Panc1 (cell line): ENCODE results near the gene NOS2. TPM values are rescaled to one million over a fixed set of nuclear protein-coding genes. Genes with fewer than 3 reads are reported as not detected.

Experiments used
- ATAC-seq: fragments of 200-7000 bp; cut with Tn5 transposase; 2 replicates; pipeline ENCODE4 v1.9.1; 2020; ENCODE audit warnings: mild to moderate bottlenecking, moderate library complexity
- BruUV-seq: library from RNA; stranded (reverse); fragments of 400-500 nt; replicated peaks from 2 replicates; lab custom pipeline; 2021; lab: Mats Ljungman, UMichigan
- CTCF ChIA-PET: fragments of 300-600 bp; sonication (Branson Sonifier 250); formaldehyde crosslinking; loops from one replicate; lab custom pipeline; 2022; ENCODE audit warnings: antibody characterized with exemption; lab: Charles Lee
- POLR2A ChIA-PET: fragments of 300-600 bp; sonication (Branson Sonifier 250); formaldehyde crosslinking; loops from one replicate; lab custom pipeline; 2022; ENCODE audit warnings: antibody characterized with exemption; lab: Charles Lee
- DNase-seq: peaks from one replicate; pipeline ENCODE4 v3.0.0-alpha.2; 2010; ENCODE audit warnings: low read depth, low spot score
- H3K27ac ChIP-seq: 2 replicates; pipeline ENCODE4 v1.5.1; 2011; ENCODE audit warnings: mild to moderate bottlenecking, low read length, inconsistent platforms
- H3K27me3 ChIP-seq: fragments of 200-500 bp; sonication (Bioruptor generic); 2 replicates; pipeline ENCODE4 v1.6.0; 2014; ENCODE audit warnings: low read length, inconsistent platforms; ENCODE audit not compliant: control insufficient read depth, insufficient read depth
- H3K36me3 ChIP-seq: fragments of 200-500 bp; sonication (Bioruptor generic); 2 replicates; pipeline ENCODE4 v1.5.1; 2014; ENCODE audit warnings: inconsistent platforms, mild to moderate bottlenecking, low read length, moderate library complexity; ENCODE audit not compliant: control insufficient read depth, insufficient read depth
- H3K4me1 ChIP-seq: 2 replicates; pipeline ENCODE4 v1.5.1; 2011; ENCODE audit warnings: inconsistent platforms, mild to moderate bottlenecking, low read length, moderate library complexity; ENCODE audit not compliant: control insufficient read depth, insufficient read depth
- H3K4me3 ChIP-seq, 2 experiments: 2 replicates each; pipeline ENCODE4 v1.5.1; 2011 to 2012; ENCODE audit warnings: low read depth in 2 of 2, low read length in 2 of 2, mild to moderate bottlenecking in 2 of 2, inconsistent platforms in 1 of 2, moderate library complexity in 1 of 2
- H3K9me3 ChIP-seq: fragments of 200-500 bp; sonication (Bioruptor generic); 2 replicates; pipeline ENCODE4 v1.5.1; 2014; ENCODE audit warnings: low read depth, mild to moderate bottlenecking, inconsistent platforms, low read length, moderate library complexity; ENCODE audit not compliant: control insufficient read depth, insufficient read depth
- CTCF ChIP-seq: fragments of 450-650 bp; IDR thresholded peaks from 2 replicates; pipeline ENCODE4 v1.5.1; 2017; ENCODE audit warnings: mild to moderate bottlenecking
- POLR2AphosphoS5 ChIP-seq: IDR thresholded peaks from 2 replicates; pipeline ENCODE4 v1.6.1; 2012; ENCODE audit warnings: mild to moderate bottlenecking, low read depth, low read length, moderate library complexity
- REST ChIP-seq, 2 experiments: IDR thresholded peaks; 2 replicates each; pipeline ENCODE4 v1.6.1; 2011 to 2012; ENCODE audit warnings: low read depth in 2 of 2, control low read depth in 1 of 2, low read length in 1 of 2, mild to moderate bottlenecking in 1 of 2, moderate library complexity in 1 of 2; ENCODE audit not compliant: insufficient read depth in 1 of 2
- SIN3A ChIP-seq: IDR thresholded peaks from 2 replicates; pipeline ENCODE4 v1.6.1; 2012; ENCODE audit warnings: low read depth, mild to moderate bottlenecking, low read length, moderate library complexity, borderline replicate concordance; ENCODE audit not compliant: insufficient read depth
- TCF7L2 ChIP-seq: IDR thresholded peaks from 2 replicates; pipeline ENCODE4 v1.6.1; 2011; ENCODE audit warnings: mild to moderate bottlenecking, low read depth, low read length, inconsistent platforms
- in situ Hi-C: cut with HindIII; loops from 2 replicates; pipeline ENCODE4 v1.10.0; 2016; ENCODE audit warnings: low sequenced_read_pairs, low pct_unique_long_range_greater_than_20kb
- intact Hi-C: fragments of 100-400 bp; cut with micrococcal nuclease; formaldehyde crosslinking; loops from one replicate; pipeline ENCODE4 v1.10.0; 2022; ENCODE audit not compliant: unreplicated experiment
- total RNA-seq: library from RNA; stranded (reverse); gene quantifications from one replicate; pipeline ENCODE4 v1.2.1, GENCODE V29; 2021; ENCODE audit not compliant: unreplicated experiment

Gene NOS2
- total RNA-seq, 1 experiment from 2014 or later: 0.08 TPM

GRCh38 chr17:27802962-27803680, 2.8 kb upstream of the NOS2 start:
- no peak overlapping the region for H3K4me3 ChIP-seq
- ATAC-seq (no peak), DNase-seq (no peak)
- TF ChIP-seq CTCF (no peak), REST (IDR thresholded peaks at IDR 0.05; ENCODE audit: insufficient read depth in 1 of 2, low read depth in 2 of 2, low read length in 1 of 2) (no peak), TCF7L2 (no peak), SIN3A (no peak), POLR2AphosphoS5 (no peak)
- ChIA-PET CTCF (interaction anchor here (0.6 to 6.9 kb wide), 3 partner anchors 16 to 405 kb away, joined by 3 to 113 read pairs (median 8); no protein-coding TSS in a partner anchor), POLR2A (no interaction called here)
- intact Hi-C loops (no loop called here), in situ Hi-C loops (no loop called here)
- no peaks in the 10 kb centered on the region for H3K36me3 ChIP-seq
- BruUV-seq: no TSS peak
- H3K27ac ChIP-seq: no peak overlapping the region
- H3K27me3 ChIP-seq: peaks cover 5% of the 10 kb centered on the region
- peaks cover 6% of the 10 kb centered on the region for H3K4me1 ChIP-seq
- no peaks in the 10 kb centered on the region for H3K9me3 ChIP-seq

DNA sequence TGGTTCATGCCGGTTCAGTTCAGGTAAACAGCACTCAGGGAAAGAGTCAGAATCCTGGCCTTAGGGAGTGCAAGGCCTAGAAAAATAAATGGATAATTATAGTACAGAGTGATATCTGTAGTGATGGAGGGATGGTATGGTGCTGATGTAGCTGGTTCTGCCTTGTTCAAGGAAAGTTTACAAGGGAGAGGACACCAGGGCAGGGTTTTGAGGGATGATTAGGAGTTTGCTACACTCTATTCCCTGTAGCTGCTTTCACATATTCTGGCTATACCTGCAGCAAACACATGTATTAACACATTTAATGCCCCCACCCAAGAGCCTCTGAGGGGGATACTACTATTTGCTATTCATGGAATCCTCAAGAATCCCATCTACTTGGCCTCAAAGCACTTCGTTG, 1.7 kb upstream of the NOS2 start:
- BruUV-seq: no TSS peak
- intact Hi-C loops: no loop called here
- ChIA-PET CTCF (interaction anchor here (0.8 kb wide), 1 partner anchor 42 kb away, joined by 3 read pairs; no protein-coding TSS in a partner anchor), POLR2A (interaction anchor here (0.5 kb wide), 1 partner anchor 253 kb away, joined by 9 read pairs; no protein-coding TSS in a partner anchor)
- no peaks in the 10 kb centered on the region for H3K36me3 ChIP-seq
- peaks cover 6% of the 10 kb centered on the region for H3K4me1 ChIP-seq
- no peak overlapping the region for H3K27ac ChIP-seq
- TF ChIP-seq TCF7L2 (no peak), CTCF (no peak), REST (IDR thresholded peaks at IDR 0.05; ENCODE audit: insufficient read depth in 1 of 2, low read depth in 2 of 2, low read length in 1 of 2) (no peak), POLR2AphosphoS5 (no peak)
- H3K27me3 ChIP-seq: peaks cover 10% of the 10 kb centered on the region
- no peak overlapping the region for H3K4me3 ChIP-seq
- in situ Hi-C loops: no loop called here
- no peak for ATAC-seq
- DNase-seq: no peak
- no peaks in the 10 kb centered on the region for H3K9me3 ChIP-seq
